H9 (cell line): ENCODE measurements around the gene SNX7. TPM values are rescaled to one million over a fixed set of nuclear protein-coding genes. Genes with fewer than 3 reads are reported as not detected.

Experiments used
- DNase-seq: peaks from one replicate; pipeline ENCODE4 v3.0.0-alpha.2; 2017
- H2AFZ ChIP-seq: one replicate; pipeline ENCODE4 v1.6.1; 2013; ENCODE audit warnings: mild to moderate bottlenecking, low read length, control low read depth, moderate library complexity
- H2AK5ac ChIP-seq: 2 replicates; pipeline ENCODE4 v1.6.1; 2013; ENCODE audit warnings: low read length, control low read depth, mixed read lengths; ENCODE audit not compliant: insufficient read length
- H2BK120ac ChIP-seq: one replicate; pipeline ENCODE4 v1.6.1; 2013; ENCODE audit warnings: low read depth, mild to moderate bottlenecking, low read length, control low read depth, inconsistent platforms; ENCODE audit not compliant: poor library complexity, severe bottlenecking
- H2BK12ac ChIP-seq: 2 replicates; pipeline ENCODE4 v1.6.1; 2013; ENCODE audit warnings: low read length, control low read depth, mixed read lengths, low read depth; ENCODE audit not compliant: insufficient read length
- H2BK15ac ChIP-seq: 2 replicates; pipeline ENCODE4 v1.6.1; 2013; ENCODE audit warnings: low read depth, low read length, control low read depth
- H2BK20ac ChIP-seq: one replicate; pipeline ENCODE4 v1.6.1; 2013; ENCODE audit warnings: low read depth, mild to moderate bottlenecking, low read length, control low read depth, inconsistent platforms; ENCODE audit not compliant: poor library complexity, severe bottlenecking
- H2BK5ac ChIP-seq: 2 replicates; pipeline ENCODE4 v1.6.1; 2013; ENCODE audit warnings: low read length, control low read depth, mixed read lengths; ENCODE audit not compliant: insufficient read length
- H3K14ac ChIP-seq: 2 replicates; pipeline ENCODE4 v1.6.1; 2013; ENCODE audit warnings: low read length, control low read depth; ENCODE audit not compliant: insufficient read depth
- H3K18ac ChIP-seq: 2 replicates; pipeline ENCODE4 v1.6.1; 2013; ENCODE audit warnings: low read depth, mild to moderate bottlenecking, mixed read lengths, low read length, control low read depth; ENCODE audit not compliant: insufficient read length
- H3K23ac ChIP-seq: 2 replicates; pipeline ENCODE4 v1.6.1; 2013; ENCODE audit warnings: low read length, control low read depth, mixed read lengths, low read depth; ENCODE audit not compliant: insufficient read length
- H3K23me2 ChIP-seq: 2 replicates; pipeline ENCODE4 v1.6.1; 2013; ENCODE audit warnings: low read depth, mild to moderate bottlenecking, mixed read lengths, low read length, control low read depth; ENCODE audit not compliant: insufficient read length, poor library complexity, severe bottlenecking
- H3K27ac ChIP-seq: 2 replicates; pipeline ENCODE4 v1.5.1; 2013; ENCODE audit warnings: low read length, control low read depth, mixed read lengths, low read depth; ENCODE audit not compliant: insufficient read length
- H3K27me3 ChIP-seq: 2 replicates; pipeline ENCODE4 v1.6.1; 2013; ENCODE audit warnings: low read length, control low read depth, inconsistent platforms; ENCODE audit not compliant: insufficient read depth
- H3K4ac ChIP-seq: 2 replicates; pipeline ENCODE4 v1.6.1; 2013; ENCODE audit warnings: low read depth, mild to moderate bottlenecking, control low read depth, inconsistent platforms, low read length, moderate library complexity
- H3K4me1 ChIP-seq: 2 replicates; pipeline ENCODE4 v1.6.1; 2013; ENCODE audit warnings: low read length, control low read depth, inconsistent platforms; ENCODE audit not compliant: insufficient read depth
- H3K4me2 ChIP-seq: 2 replicates; pipeline ENCODE4 v1.6.1; 2013; ENCODE audit warnings: low read length, control low read depth, mixed read lengths; ENCODE audit not compliant: insufficient read length, insufficient read depth
- H3K56ac ChIP-seq: 2 replicates; pipeline ENCODE4 v1.6.1; 2013; ENCODE audit warnings: low read depth, mild to moderate bottlenecking, mixed read lengths, low read length, control low read depth; ENCODE audit not compliant: insufficient read length
- H3K79me1 ChIP-seq: 2 replicates; pipeline ENCODE4 v1.6.1; 2013; ENCODE audit warnings: low read depth, mild to moderate bottlenecking, moderate library complexity, low read length, control low read depth, inconsistent platforms; ENCODE audit not compliant: insufficient read depth, poor library complexity, severe bottlenecking
- H3K79me2 ChIP-seq: 2 replicates; pipeline ENCODE4 v1.6.1; 2013; ENCODE audit warnings: low read length, control low read depth, inconsistent platforms; ENCODE audit not compliant: insufficient read depth
- H3K9ac ChIP-seq: 2 replicates; pipeline ENCODE4 v1.6.1; 2013; ENCODE audit warnings: low read length, control low read depth, mixed read lengths; ENCODE audit not compliant: insufficient read length; ENCODE audit errors: extremely low read depth
- H3K9me3 ChIP-seq: one replicate; pipeline ENCODE4 v1.6.1; 2013; ENCODE audit warnings: low read depth, low read length, inconsistent platforms; ENCODE audit not compliant: control insufficient read depth
- H3T11ph ChIP-seq: one replicate; pipeline ENCODE4 v1.6.1; 2013; ENCODE audit warnings: mild to moderate bottlenecking, low read length, control low read depth, inconsistent platforms
- H4K20me1 ChIP-seq: one replicate; pipeline ENCODE4 v1.6.1; 2013; ENCODE audit not compliant: control insufficient read depth, insufficient read length, insufficient read depth
- H4K5ac ChIP-seq: 2 replicates; pipeline ENCODE4 v1.6.1; 2013; ENCODE audit warnings: low read depth, mild to moderate bottlenecking, mixed read lengths, low read length, control low read depth; ENCODE audit not compliant: insufficient read length
- H4K8ac ChIP-seq: replicated peaks from 2 replicates; pipeline ENCODE4 v1.6.1; 2013; ENCODE audit warnings: low read length, control low read depth, mixed read lengths, low read depth; ENCODE audit not compliant: insufficient read length
- H4K91ac ChIP-seq: 2 replicates; pipeline ENCODE4 v1.6.1; 2013; ENCODE audit warnings: low read depth, mild to moderate bottlenecking, moderate library complexity, mixed read lengths, low read length, control low read depth; ENCODE audit not compliant: insufficient read length
- H3K27ac Mint-ChIP-seq, 3 experiments: 2 replicates in 2 of 3; 3 replicates in 1 of 3; pipeline ENCODE4 v1.8.0; 2020 to 2021; ENCODE audit warnings: mixed read lengths in 3 of 3, mild to moderate bottlenecking in 1 of 3, moderate library complexity in 1 of 3
- H3K27me3 Mint-ChIP-seq: 2 replicates; pipeline ENCODE4 v1.8.0; 2021; ENCODE audit warnings: low read depth, mild to moderate bottlenecking, moderate library complexity, mixed read lengths
- H3K36me3 Mint-ChIP-seq, 3 experiments: 2 replicates in 2 of 3; 3 replicates in 1 of 3; pipeline ENCODE4 v1.8.0; 2020 to 2021; ENCODE audit warnings: low read depth in 3 of 3, mixed read lengths in 3 of 3; ENCODE audit not compliant: insufficient read depth in 1 of 3
- H3K4me1 Mint-ChIP-seq, 2 experiments: 2 replicates each; pipeline ENCODE4 v1.8.0; 2020; ENCODE audit warnings: mixed read lengths in 2 of 2
- H3K4me3 Mint-ChIP-seq, 2 experiments: 2 replicates in 1 of 2; 3 replicates in 1 of 2; pipeline ENCODE4 v1.8.0; 2020 to 2021; ENCODE audit warnings: mild to moderate bottlenecking in 2 of 2, mixed read lengths in 2 of 2, moderate library complexity in 1 of 2
- H3K9me3 Mint-ChIP-seq, 2 experiments: 2 replicates in 1 of 2; 3 replicates in 1 of 2; pipeline ENCODE4 v1.8.0; 2020; ENCODE audit warnings: mild to moderate bottlenecking in 2 of 2, mixed read lengths in 2 of 2, moderate library complexity in 1 of 2
- WGBS: extraction: QIAGEN DNeasy Blood & Tissue Kit; methylation state at CpG from one replicate; pipeline ENCODE4 v1.1.7; 2013; ENCODE audit warnings: missing lambda C conversion rate, low lambda C conversion rate, mixed read lengths; ENCODE audit not compliant: insufficient read length; ENCODE audit errors: extremely low coverage; 5-methylcytosine and 5-hydroxymethylcytosine counted together
- total RNA-seq: library from RNA; stranded (reverse); gene quantifications from 2 replicates; pipeline ENCODE4 v1.2.1, GENCODE V29; 2021
- TF ChIP-seq, protein P1 (sequence below): fragments of 200-600 bp; sonication (generic); conservative IDR thresholded peaks from 3 replicates; pipeline ENCODE4 v1.8.0; 2021; ENCODE audit warnings: antibody characterized with exemption, mild to moderate bottlenecking

The SNX7 gene
- total RNA-seq, 1 experiment from 2014 or later, result 24.7 TPM

GRCh38 chr1:98791498-98791897 is 130.0 kb downstream of the SNX7 start:
- peaks cover 2 to 3% of the 10 kb centered on the region in 2 experiments; a peak in 1 of 4 replicates for H3K4me1 Mint-ChIP-seq
- Histone ChIP-seq H2BK120ac (no peak overlapping the region), H4K8ac (no peak overlapping the region), H3K4ac (no peak overlapping the region), H4K91ac (no peak overlapping the region), H3K56ac (no peak overlapping the region), H4K20me1 (no peaks in the 10 kb centered on the region), H2AFZ (no peak overlapping the region), H3K27ac (no peak overlapping the region), H2BK15ac (no peak overlapping the region), H3K9me3 (no peaks in the 10 kb centered on the region), H2BK20ac (no peak overlapping the region), H3K18ac (no peak overlapping the region), H3K23me2 (no peaks in the 10 kb centered on the region), H3K9ac (no peak overlapping the region), H3K14ac (no peak overlapping the region), H2BK5ac (no peak overlapping the region), H2AK5ac (no peak overlapping the region), H3K27me3 (no peaks in the 10 kb centered on the region), H3T11ph (no peak overlapping the region), H4K5ac (no peak overlapping the region), H3K4me1 (no peaks in the 10 kb centered on the region), H3K23ac (no peak overlapping the region), H2BK12ac (no peak overlapping the region), H3K4me2 (no peak overlapping the region), H3K79me2 (no peaks in the 10 kb centered on the region), H3K79me1 (no peaks in the 10 kb centered on the region)
- H3K27me3 Mint-ChIP-seq, result no peaks in the 10 kb centered on the region; the same call in 1 of the 2 replicates
- DNase-seq, result no peak
- no CpG with 5 or more reads among the region's 6 CpGs for whole genome bisulfite sequencing
- no peak overlapping the region for H3K4me3 Mint-ChIP-seq
- TF ChIP-seq, protein P1, sequence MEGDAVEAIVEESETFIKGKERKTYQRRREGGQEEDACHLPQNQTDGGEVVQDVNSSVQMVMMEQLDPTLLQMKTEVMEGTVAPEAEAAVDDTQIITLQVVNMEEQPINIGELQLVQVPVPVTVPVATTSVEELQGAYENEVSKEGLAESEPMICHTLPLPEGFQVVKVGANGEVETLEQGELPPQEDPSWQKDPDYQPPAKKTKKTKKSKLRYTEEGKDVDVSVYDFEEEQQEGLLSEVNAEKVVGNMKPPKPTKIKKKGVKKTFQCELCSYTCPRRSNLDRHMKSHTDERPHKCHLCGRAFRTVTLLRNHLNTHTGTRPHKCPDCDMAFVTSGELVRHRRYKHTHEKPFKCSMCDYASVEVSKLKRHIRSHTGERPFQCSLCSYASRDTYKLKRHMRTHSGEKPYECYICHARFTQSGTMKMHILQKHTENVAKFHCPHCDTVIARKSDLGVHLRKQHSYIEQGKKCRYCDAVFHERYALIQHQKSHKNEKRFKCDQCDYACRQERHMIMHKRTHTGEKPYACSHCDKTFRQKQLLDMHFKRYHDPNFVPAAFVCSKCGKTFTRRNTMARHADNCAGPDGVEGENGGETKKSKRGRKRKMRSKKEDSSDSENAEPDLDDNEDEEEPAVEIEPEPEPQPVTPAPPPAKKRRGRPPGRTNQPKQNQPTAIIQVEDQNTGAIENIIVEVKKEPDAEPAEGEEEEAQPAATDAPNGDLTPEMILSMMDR, result no peak
- H3K27ac Mint-ChIP-seq, result no peak overlapping the region
- peaks cover 0 to 10% (median 2%) of the 10 kb centered on the region in 3 experiments; a peak in 5 of 7 replicates for H3K36me3 Mint-ChIP-seq
- peaks cover 8 to 9% of the 10 kb centered on the region in 2 experiments for H3K9me3 Mint-ChIP-seq
